Fibroblast of gingiva (primary cell): Measurements from ENCODE around the gene CCL11.

Experiments used
- DNase-seq: peaks from one replicate; pipeline ENCODE4 v3.0.0-alpha.2; 2011; ENCODE audit warnings: low read depth

CCL11 gene

GRCh38 chr17:34307110-34307509 is 21.6 kb downstream of the CCL11 start:
- peak; percentile 91 for DNase-seq

- DNase-seq, result peak; percentile 51
These were observed 22.8 kb downstream of the CCL11 start for GRCh38 chr17:34308371-34308770.

GRCh38 chr17:34311291-34311690 is 25.7 kb downstream of the CCL11 start:
- no peak for DNase-seq

- DNase-seq, result peak; percentile 90
These were observed 26.5 kb downstream of the CCL11 start for GRCh38 chr17:34312080-34312479.

DNA sequence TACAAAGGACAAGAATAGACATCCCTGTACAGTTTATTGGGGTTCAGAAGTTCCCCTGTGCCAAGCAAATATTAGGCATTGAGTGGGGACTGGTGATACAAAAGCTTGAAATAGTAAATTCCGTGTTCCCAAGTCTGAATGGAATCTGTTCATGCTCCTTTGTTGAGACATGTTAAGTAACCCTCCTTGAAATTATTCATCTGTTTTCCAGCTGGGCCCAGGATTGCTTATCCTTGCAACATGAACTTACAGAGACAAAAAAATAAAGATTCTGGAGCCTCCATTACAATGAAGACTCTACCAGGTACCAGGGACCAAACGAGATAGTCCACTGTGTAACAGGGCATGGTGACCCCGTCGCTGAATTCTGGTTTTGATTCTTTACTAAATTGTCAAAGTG is 27.6 kb downstream of the CCL11 start:
- DNase-seq, result peak; percentile 84

- peak; percentile 95 for DNase-seq
These were observed 28.7 kb downstream of the CCL11 start for GRCh38 chr17:34314279-34314678.

- no peak for DNase-seq
These were observed 32.9 kb downstream of the CCL11 start for GRCh38 chr17:34318474-34318873.

- peak; percentile 36 for DNase-seq
These were observed 33.5 kb downstream of the CCL11 start, which contains the start of gene CCL8 for GRCh38 chr17:34319039-34319483. Gene CCL8 (plus strand): TSS chr17:34319435. CDS start chr17:34319502, 67 bp downstream.

DNA sequence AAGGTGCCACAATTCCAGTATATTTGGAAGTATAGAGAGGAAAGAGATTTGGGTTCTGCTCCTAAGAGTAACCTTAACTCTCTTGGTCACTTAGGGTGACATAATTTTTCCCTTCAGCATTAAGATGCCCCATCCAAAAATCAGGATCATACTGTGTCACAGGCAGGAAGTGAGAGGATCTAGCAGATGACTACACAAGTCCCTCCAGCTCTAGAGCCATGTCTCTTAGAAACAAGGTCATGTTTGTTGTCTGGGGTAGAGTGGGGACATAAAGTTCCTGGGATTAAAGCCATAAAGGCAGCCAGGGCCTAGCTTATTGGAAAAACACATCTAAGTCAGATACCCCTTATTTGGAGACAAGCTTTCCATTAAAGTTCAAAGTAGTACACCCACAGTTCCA is 36.4 kb downstream of the CCL11 start:
- no peak for DNase-seq

GRCh38 chr17:34327580-34327979 is 42.0 kb downstream of the CCL11 start:
- DNase-seq, result peak; percentile 80

GRCh38 chr17:34337701-34338100 is 52.2 kb downstream of the CCL11 start:
- no peak for DNase-seq
